ENCODE measurements around the gene PTPRG. TPM values are rescaled to one million over a fixed set of nuclear protein-coding genes. Genes with fewer than 3 reads are reported as not detected.

Gene PTPRG
- total RNA-seq, 1 experiment from 2014 or later = 0.73 TPM

- no peaks in the 10 kb centered on the region for H3K79me2 ChIP-seq (ENCODE audit: low read length)
- no peaks in the 10 kb centered on the region for H3K36me3 ChIP-seq (ENCODE audit: low read depth, low read length)
- no TSS peak for BruUV-seq (replicated peaks)
- H3K9ac ChIP-seq (ENCODE audit: low read length) = no peak overlapping the region
- H3K4me1 ChIP-seq (ENCODE audit: insufficient read depth, low read length) = no peaks in the 10 kb centered on the region
- H3K4me3 ChIP-seq (ENCODE audit: low read length) = no peak overlapping the region
- H3K27ac ChIP-seq (ENCODE audit: low read length) = no peak overlapping the region
- intact Hi-C loops (cut with micrococcal nuclease) = no loop called here
- no peak for ATAC-seq
- H2AFZ ChIP-seq (ENCODE audit: low read length) = no peak overlapping the region
- H3K9me3 ChIP-seq (ENCODE audit: low read length) = no peaks in the 10 kb centered on the region
- CTCF ChIA-PET = no interaction called here
- no peak for DNase-seq
- no peaks in the 10 kb centered on the region for H3K9me2 ChIP-seq (replicated peaks; ENCODE audit: low read length)
- POLR2A ChIA-PET (ENCODE audit: unreplicated experiment) = no interaction called here
- TF ChIP-seq CTCF (conservative IDR thresholded peaks at IDR 0.05; ENCODE audit: low read depth, low read length) (no peak), EZH2 (IDR thresholded peaks at IDR 0.05; ENCODE audit: low read length, unreplicated experiment) (no peak), EZH2phosphoT487 (IDR thresholded peaks at IDR 0.05; ENCODE audit: borderline replicate concordance, low read length) (no peak)
- H3K27me3 ChIP-seq (ENCODE audit: low read length) = peaks cover 4% of the 10 kb centered on the region; the same call in 1 of the 2 replicates
- no peak overlapping the region for H3K4me2 ChIP-seq (ENCODE audit: low read length)
- H4K20me1 ChIP-seq (ENCODE audit: low read length) = no peaks in the 10 kb centered on the region
- no peaks in the 10 kb centered on the region for H3F3A ChIP-seq (ENCODE audit: low read length, unreplicated experiment)
Observed at GRCh38 chr3:61570813-61571212, 9.4 kb downstream of the PTPRG start.

- no peaks in the 10 kb centered on the region for H3K36me3 ChIP-seq (ENCODE audit: low read depth, low read length)
- H2AFZ ChIP-seq (ENCODE audit: low read length) = no peak overlapping the region
- intact Hi-C loops (cut with micrococcal nuclease) = no loop called here
- no peaks in the 10 kb centered on the region for H3K9me2 ChIP-seq (replicated peaks; ENCODE audit: low read length)
- no peak for TF ChIP-seq EZH2phosphoT487 (IDR thresholded peaks at IDR 0.05; ENCODE audit: borderline replicate concordance, low read length)
- no peak for TF ChIP-seq EZH2 (IDR thresholded peaks at IDR 0.05; ENCODE audit: low read length, unreplicated experiment)
- TF ChIP-seq CTCF (conservative IDR thresholded peaks at IDR 0.05; ENCODE audit: low read depth, low read length) = no peak
- DNase-seq (no peak), ATAC-seq (no peak)
- BruUV-seq (replicated peaks) = no TSS peak
- no peaks in the 10 kb centered on the region for H3K27me3 ChIP-seq (ENCODE audit: low read length)
- no peak overlapping the region for H3K9ac ChIP-seq (ENCODE audit: low read length)
- H3K79me2 ChIP-seq (ENCODE audit: low read length) = no peaks in the 10 kb centered on the region
- POLR2A ChIA-PET (ENCODE audit: unreplicated experiment) = no interaction called here
- H3K9me3 ChIP-seq (ENCODE audit: low read length) = no peaks in the 10 kb centered on the region
- CTCF ChIA-PET = no interaction called here
- no peak overlapping the region for H3K4me3 ChIP-seq (ENCODE audit: low read length)
- H3F3A ChIP-seq (ENCODE audit: low read length, unreplicated experiment) = no peaks in the 10 kb centered on the region
- H3K27ac ChIP-seq (ENCODE audit: low read length) = no peak overlapping the region
- H4K20me1 ChIP-seq (ENCODE audit: low read length) = no peaks in the 10 kb centered on the region
- H3K4me2 ChIP-seq (ENCODE audit: low read length) = no peak overlapping the region
- H3K4me1 ChIP-seq (ENCODE audit: insufficient read depth, low read length) = no peaks in the 10 kb centered on the region
Observed at GRCh38 chr3:61571516-61572336, 10.4 kb downstream of the PTPRG start.

GRCh38 chr3:61572879-61573278 is 11.5 kb downstream of the PTPRG start:
- no peak for TF ChIP-seq EZH2phosphoT487 (IDR thresholded peaks at IDR 0.05; ENCODE audit: borderline replicate concordance, low read length)
- TF ChIP-seq CTCF (conservative IDR thresholded peaks at IDR 0.05; ENCODE audit: low read depth, low read length) = no peak
- no peak for TF ChIP-seq EZH2 (IDR thresholded peaks at IDR 0.05; ENCODE audit: low read length, unreplicated experiment)
- BruUV-seq (replicated peaks) = no TSS peak
- intact Hi-C loops (cut with micrococcal nuclease) = no loop called here
- no peak overlapping the region for H3K27ac ChIP-seq (ENCODE audit: low read length)
- no peak for DNase-seq
- H3K4me2 ChIP-seq (ENCODE audit: low read length) = no peak overlapping the region
- no peaks in the 10 kb centered on the region for H3K4me1 ChIP-seq (ENCODE audit: insufficient read depth, low read length)
- H3K79me2 ChIP-seq (ENCODE audit: low read length) = no peaks in the 10 kb centered on the region
- ChIA-PET CTCF (no interaction called here), POLR2A (ENCODE audit: unreplicated experiment) (no interaction called here)
- ATAC-seq = no peak
- H4K20me1 ChIP-seq (ENCODE audit: low read length) = no peaks in the 10 kb centered on the region
- no peaks in the 10 kb centered on the region for H3K36me3 ChIP-seq (ENCODE audit: low read depth, low read length)
- no peak overlapping the region for H3K9ac ChIP-seq (ENCODE audit: low read length)
- H3K4me3 ChIP-seq (ENCODE audit: low read length) = no peak overlapping the region
- H3K9me2 ChIP-seq (replicated peaks; ENCODE audit: low read length) = no peaks in the 10 kb centered on the region
- H2AFZ ChIP-seq (ENCODE audit: low read length) = no peak overlapping the region
- H3F3A ChIP-seq (ENCODE audit: low read length, unreplicated experiment) = no peaks in the 10 kb centered on the region
- H3K9me3 ChIP-seq (ENCODE audit: low read length) = no peaks in the 10 kb centered on the region
- H3K27me3 ChIP-seq (ENCODE audit: low read length) = no peaks in the 10 kb centered on the region

Data from PC-3 (cell line).